A673 (cell line): Measurements from ENCODE around the gene FARP1.

ENCODE experiments used
- CTCF ChIP-seq: fragments of 300-800, 200-600 bp; sonication (generic); conservative IDR thresholded peaks from 2 replicates; pipeline ENCODE4 v1.5.1; 2017; ENCODE audit warnings: low read depth, mild to moderate bottlenecking, antibody characterized with exemption, low read length, moderate library complexity, mixed read lengths
- EZH2 ChIP-seq: fragments of 200-600 bp; sonication (generic); IDR thresholded peaks from 2 replicates; pipeline ENCODE4 v1.6.1; 2017; ENCODE audit warnings: borderline replicate concordance, low read depth, mild to moderate bottlenecking, mixed read lengths, antibody characterized with exemption, low read length; ENCODE audit not compliant: poor library complexity, severe bottlenecking

GRCh38 chr13:98242403-98242802 lies 99.5 kb downstream of the FARP1 start:
- TF ChIP-seq CTCF (no peak), EZH2 (no peak)
